Measurements from ENCODE around the gene FAM184B.
A peak's percentile ranks its signal among the peaks of the same experiment; 100 is the strongest.

Gene FAM184B

GRCh38 chr4:17797808-17798207 is 16.4 kb upstream of the FAM184B start:
- no peak for TF ChIP-seq CTCF (conservative IDR thresholded peaks at IDR 0.05; ENCODE audit: low read depth, low read length)
- H3K4me3 ChIP-seq (ENCODE audit: low read depth, low read length), result no peak overlapping the region
- no peak for DNase-seq (ENCODE audit: low read depth)

- TF ChIP-seq CTCF (conservative IDR thresholded peaks at IDR 0.05; ENCODE audit: low read depth, low read length), result no peak
- H3K4me3 ChIP-seq (ENCODE audit: low read depth, low read length), result no peak overlapping the region
- no peak for DNase-seq (ENCODE audit: low read depth)
These were observed 13.3 kb upstream of the FAM184B start for GRCh38 chr4:17794730-17795129.

GRCh38 chr4:17788956-17789355 is 7.5 kb upstream of the FAM184B start:
- TF ChIP-seq CTCF (conservative IDR thresholded peaks at IDR 0.05; ENCODE audit: low read depth, low read length), result no peak
- H3K4me3 ChIP-seq (ENCODE audit: low read depth, low read length), result no peak overlapping the region
- no peak for DNase-seq (ENCODE audit: low read depth)

- H3K4me3 ChIP-seq (ENCODE audit: low read depth, low read length), result no peak overlapping the region
- DNase-seq (ENCODE audit: low read depth), result peak; percentile 63
- no peak for TF ChIP-seq CTCF (conservative IDR thresholded peaks at IDR 0.05; ENCODE audit: low read depth, low read length)
These were observed 5.9 kb upstream of the FAM184B start for GRCh38 chr4:17787315-17787714.

- H3K4me3 ChIP-seq (ENCODE audit: low read depth, low read length), result no peak overlapping the region
- no peak for DNase-seq (ENCODE audit: low read depth)
- TF ChIP-seq CTCF (conservative IDR thresholded peaks at IDR 0.05; ENCODE audit: low read depth, low read length), result no peak
These were observed 5.1 kb upstream of the FAM184B start for GRCh38 chr4:17786567-17786966.

- DNase-seq (ENCODE audit: low read depth), result no peak
- no peak overlapping the region for H3K4me3 ChIP-seq (ENCODE audit: low read depth, low read length)
- no peak for TF ChIP-seq CTCF (conservative IDR thresholded peaks at IDR 0.05; ENCODE audit: low read depth, low read length)
These were observed 4.4 kb upstream of the FAM184B start for GRCh38 chr4:17785858-17786257.

GRCh38 chr4:17780501-17781299 is 721 bp downstream of the FAM184B start:
- DNase-seq (ENCODE audit: low read depth), result no peak
- peak overlapping the region; percentile 47 for H3K4me3 ChIP-seq (ENCODE audit: low read depth, low read length)
- TF ChIP-seq CTCF (conservative IDR thresholded peaks at IDR 0.05; ENCODE audit: low read depth, low read length), result no peak
